Globus pallidus (tissue), 1 donor: ENCODE measurements around the gene HGS.

Source experiments
- DNase-seq: peaks from one replicate; pipeline ENCODE4 v3.0.0-alpha.2; 2015; ENCODE audit warnings: low spot score

Gene HGS

GRCh38 chr17:81683584-81684441 lies at the start of gene HGS, which contains the start of gene ARL16:
HGS (plus strand) TSS chr17:81684011; CDS start chr17:81684067, 56 bp downstream.
ARL16 (minus strand) TSS chr17:81683797; CDS start chr17:81683753, 44 bp downstream.
- peak; percentile 96 for DNase-seq

GRCh38 chr17:81635431-81635830 lies 48.4 kb upstream of the HGS start:
- no peak for DNase-seq

- DNase-seq: no peak
These were observed 47.8 kb upstream of the HGS start for GRCh38 chr17:81635973-81636504.

GRCh38 chr17:81636505-81637288 lies 47.1 kb upstream of the HGS start, which contains the start of the genes NPLOC4 and TSPAN10:
NPLOC4 (minus strand) TSS chr17:81637112; CDS start chr17:81636930, 182 bp downstream.
TSPAN10 (plus strand) TSS chr17:81637196; CDS start chr17:81642413, 5,217 bp downstream.
- DNase-seq: peak; percentile 76

GRCh38 chr17:81638683-81639082 lies 45.1 kb upstream of the HGS start:
- no peak for DNase-seq

GRCh38 chr17:81640011-81640410 lies 43.8 kb upstream of the HGS start:
- no peak for DNase-seq

- DNase-seq: no peak
These were observed 41.9 kb upstream of the HGS start for GRCh38 chr17:81641825-81642489.

GRCh38 chr17:81644496-81644895 lies 39.3 kb upstream of the HGS start:
- DNase-seq: no peak

- DNase-seq: no peak
These were observed 38.5 kb upstream of the HGS start for GRCh38 chr17:81644976-81645952.

- no peak for DNase-seq
These were observed 36.8 kb upstream of the HGS start for GRCh38 chr17:81646869-81647600.

- no peak for DNase-seq
These were observed 36.2 kb upstream of the HGS start for GRCh38 chr17:81647640-81648012.

- no peak for DNase-seq
These were observed 35.7 kb upstream of the HGS start for GRCh38 chr17:81648013-81648706.

- DNase-seq: no peak
These were observed 35.1 kb upstream of the HGS start for GRCh38 chr17:81648707-81649085.

GRCh38 chr17:81650951-81651350 lies 32.9 kb upstream of the HGS start:
- DNase-seq: no peak

GRCh38 chr17:81651692-81652091 lies 32.1 kb upstream of the HGS start:
- no peak for DNase-seq

GRCh38 chr17:81652906-81653771 lies 30.7 kb upstream of the HGS start:
- DNase-seq: no peak

- no peak for DNase-seq
These were observed 28.3 kb upstream of the HGS start for GRCh38 chr17:81655378-81656117.
